Activated T-helper 1 cell treated with Interleukin-2 at 50 U/mL for 16 hours (primary cell): ENCODE results near the gene MAP7.

ENCODE experiments used
- DNase-seq: peaks from one replicate; pipeline ENCODE4 v3.0.0-alpha.2; 2020; ENCODE audit warnings: low read depth

Gene MAP7

GRCh38 chr6:136528477-136528876, 21.7 kb downstream of the MAP7 start:
- DNase-seq: no peak

DNA sequence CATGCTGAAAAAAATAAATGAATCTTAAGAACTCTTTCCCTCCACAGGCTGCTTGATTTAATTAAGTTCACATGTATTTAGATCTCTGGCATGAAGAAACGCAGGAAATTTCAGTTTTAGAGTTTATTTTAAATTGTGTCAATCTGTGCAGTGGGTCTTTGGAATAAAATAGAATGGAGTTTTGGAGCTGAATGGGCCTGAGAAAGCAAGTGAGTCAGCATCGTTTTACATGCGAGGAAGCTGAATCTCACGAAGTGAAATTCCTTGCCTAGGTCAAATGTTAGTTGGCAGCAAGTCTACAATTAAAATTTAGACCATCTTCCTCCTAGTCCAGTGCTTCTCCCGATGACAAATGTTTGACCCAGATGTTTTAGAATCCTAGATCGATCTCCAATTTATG, 22.4 kb downstream of the MAP7 start:
- no peak for DNase-seq

- no peak for DNase-seq
Observed at GRCh38 chr6:136526937-136527336, 23.3 kb downstream of the MAP7 start.

- DNase-seq: no peak
Observed at GRCh38 chr6:136526196-136526930, 23.9 kb downstream of the MAP7 start.

- no peak for DNase-seq
Observed at GRCh38 chr6:136525586-136526195, 24.5 kb downstream of the MAP7 start.

DNA sequence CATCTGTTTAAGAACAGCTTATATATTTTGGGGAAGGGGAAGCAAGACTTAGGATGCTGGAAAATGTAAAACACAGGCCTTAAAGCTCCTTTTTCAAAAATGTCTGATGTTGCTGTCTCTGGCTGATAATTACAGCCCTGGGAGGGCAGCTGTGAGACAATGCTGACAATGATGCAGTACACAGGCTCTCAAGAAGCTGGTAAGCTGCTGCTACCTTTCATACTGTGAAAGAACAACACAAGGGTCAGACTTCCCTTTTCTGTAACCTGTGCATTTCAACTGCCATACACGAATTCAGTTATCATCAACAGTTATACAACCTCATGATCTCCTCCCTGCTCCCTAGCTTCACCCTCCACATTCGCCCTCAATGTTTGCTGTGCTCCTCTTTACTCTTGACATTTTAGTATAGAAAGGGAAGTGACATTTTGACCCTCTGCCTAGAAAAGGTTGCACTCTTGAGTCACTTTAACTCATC, 25.2 kb downstream of the MAP7 start:
- no peak for DNase-seq

- no peak for DNase-seq
Observed at GRCh38 chr6:136524339-136524935, 25.8 kb downstream of the MAP7 start.

- DNase-seq: no peak
Observed at GRCh38 chr6:136523196-136523595, 27.0 kb downstream of the MAP7 start.

- no peak for DNase-seq
Observed at GRCh38 chr6:136522636-136523035, 27.6 kb downstream of the MAP7 start.

DNA sequence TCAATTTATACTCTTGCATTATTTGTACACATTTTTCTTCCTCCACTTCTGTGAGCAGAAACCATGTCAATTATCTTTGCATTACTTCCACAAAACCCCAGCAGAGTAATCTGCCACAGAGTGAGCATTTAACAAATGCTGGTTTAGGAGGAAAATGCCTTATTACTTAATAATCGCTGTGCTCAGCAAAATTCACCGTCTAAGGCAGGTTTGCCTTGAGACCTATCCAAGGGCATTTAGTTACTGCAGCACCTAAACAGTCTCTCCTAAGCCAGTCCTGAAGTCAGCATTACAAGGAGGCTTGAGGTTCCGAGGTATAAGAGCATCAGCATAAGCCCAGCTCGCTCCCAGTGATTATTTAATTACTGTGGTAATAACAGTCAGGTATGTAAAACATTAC, 28.3 kb downstream of the MAP7 start:
- DNase-seq: no peak

GRCh38 chr6:136521427-136521826, 28.8 kb downstream of the MAP7 start:
- DNase-seq: no peak

- no peak for DNase-seq
Observed at GRCh38 chr6:136520517-136520916, 29.7 kb downstream of the MAP7 start.

DNA sequence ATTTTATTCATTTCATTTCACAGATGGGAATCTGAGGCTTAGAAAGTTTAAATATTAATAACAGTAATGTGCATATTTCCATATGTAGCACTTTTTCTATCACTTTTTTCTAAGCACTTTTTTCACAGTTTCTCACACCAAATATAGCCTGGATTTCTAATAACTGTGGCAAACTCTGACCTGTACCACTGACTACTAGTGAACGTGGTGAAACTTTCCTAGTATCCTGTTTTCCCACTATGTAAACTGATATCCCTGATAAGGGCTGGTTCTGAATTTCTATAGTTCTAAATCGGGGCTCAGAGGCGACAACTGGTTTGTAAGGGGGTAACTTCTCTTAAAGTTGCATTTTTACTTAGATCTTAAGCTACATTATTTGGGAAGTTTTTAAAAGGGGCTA, 32.6 kb downstream of the MAP7 start:
- no peak for DNase-seq

DNA sequence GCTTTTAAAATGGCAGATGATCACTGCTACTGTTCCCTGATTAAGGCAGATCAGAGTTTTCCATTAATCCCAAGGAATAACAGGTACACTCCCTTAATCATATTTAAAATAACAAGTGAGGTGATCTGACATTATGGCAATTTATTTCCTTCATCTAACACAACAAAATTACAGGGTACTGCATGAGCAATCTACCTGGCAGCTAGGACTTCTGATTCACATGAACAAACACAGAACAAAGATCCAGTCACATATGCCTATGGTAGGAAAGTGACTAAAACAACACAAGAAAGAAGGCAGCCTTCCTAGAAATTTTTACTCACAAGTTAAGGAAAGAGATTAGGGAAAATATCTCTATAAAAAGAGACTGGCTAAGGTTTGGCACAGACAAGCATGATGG, 33.2 kb downstream of the MAP7 start:
- DNase-seq: no peak

- no peak for DNase-seq
Observed at GRCh38 chr6:136514591-136514990, 35.6 kb downstream of the MAP7 start.

GRCh38 chr6:136511926-136512325, 38.3 kb downstream of the MAP7 start:
- DNase-seq: no peak

GRCh38 chr6:136511397-136511796, 38.8 kb downstream of the MAP7 start:
- no peak for DNase-seq

DNA sequence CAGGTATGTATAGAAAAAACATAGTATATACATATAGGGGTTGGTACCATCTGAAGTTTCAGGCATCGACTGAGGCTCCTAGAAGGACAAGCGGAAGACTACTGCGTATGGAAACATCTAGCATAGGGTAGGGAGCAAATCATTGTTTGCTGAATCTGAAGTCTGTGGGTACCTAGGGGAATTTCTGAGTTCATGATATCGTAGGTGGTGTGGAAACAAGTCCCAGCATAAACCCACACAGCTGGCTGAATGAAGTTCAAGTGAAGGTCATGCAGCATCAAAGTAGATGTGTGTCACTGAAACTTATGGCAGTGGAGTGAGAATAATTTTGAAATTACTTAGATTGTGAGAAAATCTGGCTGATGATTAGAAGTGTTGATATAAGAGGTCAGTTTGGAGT, 39.4 kb downstream of the MAP7 start:
- DNase-seq: no peak

DNA sequence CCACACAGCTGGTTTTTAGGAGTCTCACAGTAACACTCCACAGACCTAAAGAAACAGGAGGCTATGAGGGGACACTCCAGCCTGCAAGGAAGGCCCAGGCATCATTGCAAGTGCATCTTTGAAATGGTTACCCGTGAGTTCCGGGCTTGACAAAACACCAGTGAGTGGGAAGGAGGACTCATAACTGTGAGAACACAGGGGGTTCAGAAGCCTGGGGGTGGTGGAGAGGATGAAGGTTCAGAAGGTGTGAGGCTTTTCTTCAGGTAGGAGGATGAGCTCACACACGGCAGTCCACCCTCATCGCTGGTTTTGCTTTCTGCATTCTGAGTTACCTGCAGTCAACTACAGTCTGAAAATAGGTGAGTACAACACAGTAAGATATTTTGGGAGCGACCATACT, 39.9 kb downstream of the MAP7 start:
- no peak for DNase-seq

GRCh38 chr6:136508725-136509392, 41.4 kb downstream of the MAP7 start:
- DNase-seq: no peak

DNA sequence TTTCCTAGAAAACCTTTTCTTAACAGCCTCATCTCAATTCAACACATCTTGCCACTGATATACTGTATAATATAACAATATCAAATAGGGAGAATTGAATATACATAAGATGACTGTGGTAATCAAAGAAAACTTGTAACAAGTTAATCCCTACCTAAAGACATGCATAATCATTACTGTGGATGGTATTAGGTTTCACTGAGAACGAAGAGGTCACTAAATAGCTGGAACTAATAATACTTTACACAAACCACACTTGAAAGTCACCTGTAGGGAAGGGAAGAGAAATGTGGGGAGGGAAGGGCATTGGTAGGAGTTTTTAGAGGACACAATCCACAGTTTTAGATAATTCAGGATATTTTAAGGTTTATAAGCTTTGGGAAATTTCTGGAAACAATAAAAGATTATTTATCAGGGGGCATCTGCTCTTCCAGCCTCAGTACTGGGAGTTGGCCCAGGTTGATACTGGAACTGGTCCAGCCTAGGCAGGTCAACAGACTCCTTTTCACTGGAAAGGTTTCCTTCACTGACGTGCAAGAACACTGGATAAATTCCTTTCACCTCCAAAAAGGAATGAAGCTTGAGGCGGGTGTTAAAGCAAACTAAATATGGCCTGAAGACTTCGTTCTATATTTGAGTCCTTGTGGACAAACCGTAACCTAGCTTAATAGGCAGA, 44.0 kb downstream of the MAP7 start:
- no peak for DNase-seq

DNA sequence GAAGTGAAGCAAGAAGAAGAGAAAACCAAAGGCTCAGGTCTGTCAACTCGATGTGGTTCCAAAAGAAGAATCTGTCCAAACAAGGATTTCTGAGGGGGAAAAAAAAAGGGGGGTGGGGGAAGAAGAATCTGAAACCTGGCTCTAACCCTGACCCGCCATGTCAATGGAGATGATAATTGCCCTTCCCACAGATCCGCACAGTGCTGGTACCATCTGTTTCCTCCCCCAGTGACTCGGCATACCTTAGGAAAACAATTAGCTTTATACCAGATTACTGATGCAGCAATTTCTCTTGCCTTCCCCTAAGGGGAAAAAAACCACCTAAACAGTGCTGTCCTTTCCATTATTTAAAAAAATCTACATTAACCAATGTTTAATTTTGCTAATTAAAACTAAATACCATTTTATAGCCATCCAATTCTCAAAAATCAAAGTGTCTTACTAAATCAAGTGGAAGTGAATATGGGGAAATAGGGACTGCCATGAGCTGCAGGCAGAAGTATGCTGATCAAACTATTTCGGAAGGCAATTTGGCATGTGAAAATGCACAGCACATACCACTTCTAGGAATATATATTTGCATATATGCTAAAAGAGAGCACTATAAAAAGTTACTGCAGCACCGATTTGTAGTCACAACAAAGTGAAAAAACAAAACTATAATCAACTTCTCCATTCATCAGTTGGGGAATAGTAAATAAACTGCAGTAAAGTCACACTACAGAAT, 46.8 kb downstream of the MAP7 start:
- DNase-seq: no peak
